Dendritic cell treated with granulocyte-macrophage colony-stimulating factor and Interleukin-4, amounts not matched to agents 40 ng/mL and 50 ng/mL, for 4 days (primary cell): ENCODE results near the gene HSD11B1L.

Source experiments
- H3K27ac Mint-ChIP-seq: one replicate; pipeline ENCODE4 v1.8.0; 2022; ENCODE audit warnings: mild to moderate bottlenecking, mixed read lengths
- H3K27me3 Mint-ChIP-seq: one replicate; pipeline ENCODE4 v1.8.0; 2022; ENCODE audit warnings: mild to moderate bottlenecking, mixed read lengths
- H3K36me3 Mint-ChIP-seq: one replicate; pipeline ENCODE4 v1.8.0; 2022; ENCODE audit warnings: low read depth, mixed read lengths
- H3K4me1 Mint-ChIP-seq: one replicate; pipeline ENCODE4 v1.8.0; 2022; ENCODE audit warnings: low read depth, mixed read lengths
- H3K4me3 Mint-ChIP-seq: one replicate; pipeline ENCODE4 v1.8.0; 2022; ENCODE audit warnings: mild to moderate bottlenecking, moderate library complexity, mixed read lengths
- H3K9me3 Mint-ChIP-seq: one replicate; pipeline ENCODE4 v1.8.0; 2022; ENCODE audit warnings: mixed read lengths
- intact Hi-C: fragments of 100-400 bp; cut with micrococcal nuclease; formaldehyde crosslinking; loops from one replicate; pipeline ENCODE4 v1.15.0; 2022

HSD11B1L gene

DNA sequence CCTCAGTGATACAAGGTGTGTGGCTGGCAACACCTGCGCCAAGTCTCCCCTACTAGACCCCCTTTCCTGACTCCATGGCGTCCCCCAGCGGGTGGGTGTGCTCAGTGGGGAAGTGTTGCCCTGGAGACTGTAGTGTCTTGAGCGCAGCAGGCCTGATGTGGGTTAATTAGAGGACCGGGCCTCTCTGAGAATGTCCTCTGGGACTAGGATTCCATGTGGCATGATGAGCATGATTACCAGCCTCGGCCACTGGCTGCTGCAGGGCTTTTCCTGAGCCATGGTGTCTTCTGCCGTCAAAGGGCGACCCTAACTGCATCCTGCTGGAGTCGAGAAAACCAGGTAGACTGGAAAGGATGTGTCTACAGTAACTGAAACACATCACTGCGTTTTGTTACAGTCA is 28.6 kb upstream of the HSD11B1L start:
- Mint-ChIP-seq H3K27me3 (no peaks in the 10 kb centered on the region), H3K27ac (no peak overlapping the region), H3K36me3 (peaks cover 96% of the 10 kb centered on the region), H3K4me3 (no peak overlapping the region), H3K4me1 (no peaks in the 10 kb centered on the region), H3K9me3 (no peaks in the 10 kb centered on the region)
- intact Hi-C loops, result no loop called here

DNA sequence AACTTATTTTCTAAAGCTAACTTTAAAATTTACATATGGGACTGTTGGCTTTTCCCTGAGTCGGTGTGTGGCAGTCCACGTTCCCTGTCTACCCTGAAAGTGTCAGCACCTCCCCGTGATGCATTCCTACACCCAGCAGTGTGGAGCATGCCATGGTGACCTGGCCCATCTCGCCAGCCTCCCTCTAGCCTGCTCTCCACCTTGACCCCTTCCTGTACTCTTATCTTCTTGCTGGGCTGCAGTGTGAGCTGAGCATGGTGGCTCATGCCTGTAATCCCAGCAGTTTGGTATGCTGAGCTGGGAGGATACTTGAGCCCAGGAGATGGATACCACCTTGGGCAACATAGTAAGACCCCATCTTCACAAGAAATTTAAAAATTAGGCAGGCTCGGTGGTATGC is 25.9 kb upstream of the HSD11B1L start:
- intact Hi-C loops, result no loop called here
- H3K9me3 Mint-ChIP-seq, result no peaks in the 10 kb centered on the region
- no peaks in the 10 kb centered on the region for H3K4me1 Mint-ChIP-seq
- no peak overlapping the region for H3K4me3 Mint-ChIP-seq
- H3K36me3 Mint-ChIP-seq, result peaks cover 100% of the 10 kb centered on the region
- H3K27ac Mint-ChIP-seq, result no peak overlapping the region
- H3K27me3 Mint-ChIP-seq, result no peaks in the 10 kb centered on the region

DNA sequence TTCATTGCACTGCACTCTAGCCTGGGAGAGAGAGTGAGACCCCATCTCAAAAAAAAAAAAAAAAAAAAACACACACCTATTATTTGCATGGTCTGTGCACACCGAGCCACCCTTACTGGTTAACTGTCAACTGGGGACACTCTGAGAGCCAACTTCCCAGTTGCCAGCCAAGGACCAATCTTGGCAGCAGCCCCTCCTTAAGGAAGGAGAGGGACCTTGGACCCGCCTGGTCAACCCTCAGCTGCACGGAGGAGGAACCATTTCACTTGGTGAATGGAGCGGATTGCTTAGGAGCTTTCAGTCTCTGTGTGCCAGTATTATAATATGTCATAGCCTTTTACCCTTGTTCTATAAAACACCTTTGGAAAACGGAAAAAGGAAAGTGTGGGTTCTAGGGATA is 25.4 kb upstream of the HSD11B1L start:
- intact Hi-C loops, result no loop called here
- Mint-ChIP-seq H3K27me3 (no peaks in the 10 kb centered on the region), H3K4me3 (no peak overlapping the region), H3K27ac (no peak overlapping the region), H3K36me3 (peaks cover 100% of the 10 kb centered on the region), H3K4me1 (no peaks in the 10 kb centered on the region), H3K9me3 (no peaks in the 10 kb centered on the region)

DNA sequence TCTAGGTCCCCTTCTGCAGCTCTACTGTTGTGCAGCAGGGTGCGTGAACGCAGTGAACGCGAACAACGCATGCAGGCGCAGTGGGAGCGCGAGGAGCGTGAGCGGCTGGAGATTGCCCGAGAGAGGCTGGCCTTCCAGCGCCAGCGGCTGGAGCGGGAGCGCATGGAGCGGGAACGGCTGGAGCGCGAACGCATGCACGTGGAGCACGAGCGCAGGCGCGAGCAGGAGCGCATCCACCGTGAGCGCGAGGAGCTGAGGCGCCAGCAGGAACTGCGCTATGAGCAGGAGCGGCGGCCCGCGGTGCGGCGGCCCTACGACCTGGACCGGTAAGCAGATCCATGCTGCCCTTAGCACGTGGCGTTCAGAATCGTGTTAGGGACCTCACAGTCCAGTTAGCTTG is 19.3 kb upstream of the HSD11B1L start:
- intact Hi-C loops, result no loop called here
- H3K27ac Mint-ChIP-seq, result no peak overlapping the region
- H3K4me3 Mint-ChIP-seq, result no peak overlapping the region
- no peaks in the 10 kb centered on the region for H3K27me3 Mint-ChIP-seq
- H3K9me3 Mint-ChIP-seq, result no peaks in the 10 kb centered on the region
- peaks cover 100% of the 10 kb centered on the region for H3K36me3 Mint-ChIP-seq
- no peaks in the 10 kb centered on the region for H3K4me1 Mint-ChIP-seq

DNA sequence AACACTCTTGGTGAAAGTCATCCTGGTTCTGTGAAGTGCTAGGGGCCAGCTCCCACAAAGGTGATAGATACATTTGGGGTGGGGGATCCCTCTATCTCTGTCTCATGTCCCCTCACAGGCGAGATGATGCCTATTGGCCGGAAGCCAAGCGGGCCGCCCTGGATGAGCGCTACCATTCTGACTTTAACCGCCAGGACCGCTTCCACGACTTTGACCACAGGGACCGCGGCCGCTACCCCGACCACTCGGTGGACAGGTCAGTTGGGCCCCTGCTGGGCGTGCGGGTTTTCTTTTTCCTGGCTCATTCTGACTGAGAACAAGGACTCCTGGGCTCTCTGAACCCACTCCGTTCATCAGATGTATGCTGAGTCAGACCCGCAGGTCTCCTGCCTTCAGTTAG is 16.9 kb upstream of the HSD11B1L start:
- Mint-ChIP-seq H3K36me3 (peaks cover 100% of the 10 kb centered on the region), H3K27me3 (no peaks in the 10 kb centered on the region), H3K4me3 (no peak overlapping the region), H3K9me3 (no peaks in the 10 kb centered on the region), H3K4me1 (no peaks in the 10 kb centered on the region), H3K27ac (no peak overlapping the region)
- intact Hi-C loops, result no loop called here

DNA sequence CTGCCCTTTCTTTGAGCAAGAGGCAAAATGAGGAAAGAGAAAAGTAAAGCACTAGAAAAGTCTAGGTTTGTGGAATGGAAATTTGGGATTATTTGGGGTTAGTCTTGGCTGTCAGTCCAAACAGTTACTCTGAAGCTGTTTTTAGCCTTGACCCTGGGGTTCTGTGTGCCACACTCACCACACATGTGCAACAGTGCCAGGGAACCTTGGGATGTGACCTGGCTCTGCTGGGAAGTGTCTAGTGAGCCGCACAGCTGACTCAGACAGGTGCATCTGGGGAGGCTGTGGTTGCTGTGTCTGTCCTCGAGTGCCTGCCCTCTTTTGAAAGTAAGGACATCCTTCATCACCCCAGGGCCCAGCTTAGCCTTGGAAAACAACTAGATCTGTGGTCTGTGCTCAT is 16.3 kb upstream of the HSD11B1L start:
- no peaks in the 10 kb centered on the region for H3K27me3 Mint-ChIP-seq
- no peak overlapping the region for H3K4me3 Mint-ChIP-seq
- no peak overlapping the region for H3K27ac Mint-ChIP-seq
- intact Hi-C loops, result no loop called here
- H3K36me3 Mint-ChIP-seq, result peaks cover 100% of the 10 kb centered on the region
- H3K4me1 Mint-ChIP-seq, result no peaks in the 10 kb centered on the region
- no peaks in the 10 kb centered on the region for H3K9me3 Mint-ChIP-seq

DNA sequence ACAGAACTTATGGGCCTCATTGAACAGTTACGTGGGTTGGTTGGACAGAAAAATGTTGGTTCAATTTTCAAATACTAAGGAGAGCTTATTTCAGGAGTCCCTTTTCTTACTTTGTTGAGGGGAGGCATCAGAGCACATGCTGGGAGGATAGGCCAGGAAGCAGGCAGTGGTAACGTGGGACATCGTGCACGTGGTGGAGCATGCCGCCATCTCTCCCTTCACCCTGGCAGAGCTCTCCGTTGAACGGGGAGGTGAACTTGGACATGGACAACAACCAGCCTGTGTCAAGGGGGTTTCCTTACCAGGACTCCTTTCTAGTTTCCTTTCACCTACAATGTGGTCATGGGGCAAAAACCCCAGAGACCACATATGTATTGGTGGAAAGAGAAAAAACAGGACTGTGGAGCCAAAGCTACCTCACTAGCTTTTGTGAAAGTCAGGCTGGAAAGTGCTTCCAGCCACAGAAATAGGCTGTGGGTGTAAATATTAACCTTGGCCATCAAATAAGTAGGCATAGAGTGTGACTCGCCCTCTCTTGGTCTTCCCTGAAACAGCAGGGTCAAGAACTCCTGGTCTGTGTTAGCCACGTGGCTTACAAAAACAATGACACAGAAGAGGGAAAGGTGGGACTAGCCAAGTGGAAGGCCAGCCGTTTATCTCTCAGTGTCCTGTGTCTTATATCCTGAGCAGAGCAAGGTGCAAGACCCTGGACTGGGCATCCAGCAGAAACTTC is 14.9 kb upstream of the HSD11B1L start:
- H3K27me3 Mint-ChIP-seq, result no peaks in the 10 kb centered on the region
- no peak overlapping the region for H3K4me3 Mint-ChIP-seq
- H3K36me3 Mint-ChIP-seq, result peaks cover 100% of the 10 kb centered on the region
- intact Hi-C loops, result no loop called here
- H3K4me1 Mint-ChIP-seq, result no peaks in the 10 kb centered on the region
- H3K9me3 Mint-ChIP-seq, result no peaks in the 10 kb centered on the region
- no peak overlapping the region for H3K27ac Mint-ChIP-seq

DNA sequence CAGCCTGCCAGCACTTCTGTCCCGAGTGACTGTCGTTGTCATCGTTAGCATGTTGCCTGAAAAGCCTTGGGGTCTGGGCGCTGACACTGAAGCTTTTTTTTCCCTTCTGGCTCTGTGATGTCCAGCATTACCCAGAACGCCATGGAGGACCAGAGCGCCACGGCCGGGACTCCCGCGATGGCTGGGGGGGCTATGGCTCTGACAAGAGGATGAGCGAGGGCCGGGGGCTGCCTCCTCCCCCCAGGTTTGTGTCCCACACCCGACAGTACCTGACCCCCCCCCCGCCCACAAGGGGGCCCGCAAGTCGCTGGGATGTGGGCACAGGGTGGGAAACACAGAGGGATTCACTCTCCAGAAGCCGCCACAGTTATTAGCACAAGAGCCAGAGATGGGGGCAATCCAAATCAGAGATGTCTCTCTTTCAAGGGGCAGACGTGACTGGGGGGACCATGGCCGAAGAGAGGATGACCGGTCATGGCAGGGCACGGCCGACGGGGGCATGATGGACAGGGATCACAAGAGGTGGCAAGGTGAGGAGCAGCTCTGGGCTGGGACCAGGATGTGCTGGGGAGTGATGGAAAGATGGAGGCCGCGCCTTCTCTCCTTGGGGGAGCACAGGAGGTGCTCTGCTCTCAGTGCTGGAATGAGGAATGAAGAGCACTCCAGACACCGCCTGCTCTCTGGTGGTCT is 13.8 kb upstream of the HSD11B1L start:
- Mint-ChIP-seq H3K27ac (no peak overlapping the region), H3K4me3 (no peak overlapping the region), H3K27me3 (no peaks in the 10 kb centered on the region), H3K36me3 (peaks cover 100% of the 10 kb centered on the region), H3K4me1 (no peaks in the 10 kb centered on the region), H3K9me3 (no peaks in the 10 kb centered on the region)
- intact Hi-C loops, result no loop called here

DNA sequence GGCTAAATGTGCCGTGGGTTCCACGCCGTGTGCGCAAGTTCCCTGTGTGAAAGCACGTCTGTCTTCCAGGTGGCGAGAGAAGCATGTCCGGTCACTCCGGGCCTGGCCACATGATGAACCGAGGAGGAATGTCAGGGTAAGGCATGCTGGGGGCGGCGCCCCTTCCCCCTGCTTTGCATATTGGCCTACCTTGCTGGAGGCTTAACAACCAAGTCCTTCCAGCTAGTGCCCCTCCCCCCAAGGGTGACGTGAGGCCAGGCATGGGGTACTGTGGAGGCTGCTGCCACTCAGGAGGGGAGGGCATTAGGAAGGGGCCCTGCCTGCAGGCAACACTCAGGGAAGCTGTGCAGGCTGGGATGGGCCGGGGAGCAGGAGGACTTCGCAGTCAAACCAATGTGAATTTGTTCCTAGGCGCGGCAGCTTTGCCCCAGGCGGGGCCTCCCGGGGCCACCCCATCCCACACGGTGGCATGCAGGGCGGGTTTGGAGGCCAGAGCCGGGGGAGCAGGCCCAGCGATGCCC is 13.0 kb upstream of the HSD11B1L start:
- Mint-ChIP-seq H3K27ac (no peak overlapping the region), H3K36me3 (peaks cover 95% of the 10 kb centered on the region), H3K27me3 (no peaks in the 10 kb centered on the region), H3K4me3 (no peak overlapping the region), H3K4me1 (no peaks in the 10 kb centered on the region), H3K9me3 (no peaks in the 10 kb centered on the region)
- intact Hi-C loops, result no loop called here

DNA sequence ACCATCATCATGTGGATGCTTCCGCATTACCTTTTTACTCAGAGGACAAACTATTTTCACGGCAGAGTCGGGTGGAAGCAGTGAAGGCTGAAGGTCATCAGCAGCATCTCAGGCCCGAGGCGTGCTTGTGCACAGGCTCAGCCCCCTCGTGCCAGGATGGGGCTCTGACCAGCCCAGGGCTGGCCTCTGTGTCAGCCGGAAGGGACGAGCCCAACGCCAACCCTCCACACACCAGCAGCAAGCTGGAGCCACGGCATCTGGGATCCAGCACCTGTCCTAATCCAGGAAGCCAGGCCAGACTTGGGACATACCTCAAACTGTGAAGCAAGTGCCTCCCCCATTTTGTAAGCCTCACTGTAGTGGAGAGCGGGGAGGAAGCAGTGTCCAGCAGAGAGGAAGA is 11.6 kb upstream of the HSD11B1L start:
- H3K27me3 Mint-ChIP-seq, result no peaks in the 10 kb centered on the region
- H3K27ac Mint-ChIP-seq, result no peak overlapping the region
- intact Hi-C loops, result no loop called here
- H3K36me3 Mint-ChIP-seq, result peaks cover 95% of the 10 kb centered on the region
- no peaks in the 10 kb centered on the region for H3K4me1 Mint-ChIP-seq
- no peaks in the 10 kb centered on the region for H3K9me3 Mint-ChIP-seq
- H3K4me3 Mint-ChIP-seq, result no peak overlapping the region

DNA sequence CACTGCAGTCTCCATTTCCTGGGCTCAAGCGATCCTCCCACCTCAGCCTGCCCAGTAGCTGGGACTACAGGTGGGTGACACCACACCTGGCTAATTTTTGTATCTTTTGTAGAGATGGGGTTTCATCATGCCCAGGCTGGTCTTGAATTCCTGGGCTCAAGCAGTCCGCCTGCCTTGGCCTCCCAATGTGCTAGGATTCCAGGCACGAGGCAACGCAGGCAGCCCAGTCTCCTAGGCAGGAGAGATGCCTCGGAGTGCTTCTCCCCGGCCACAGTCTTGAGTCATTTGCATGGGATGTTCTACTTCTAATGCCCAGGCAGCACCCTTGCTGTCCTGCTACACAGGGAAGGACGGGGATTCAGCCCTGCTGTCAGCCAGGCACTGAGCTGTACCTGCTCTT is 9.2 kb upstream of the HSD11B1L start:
- H3K9me3 Mint-ChIP-seq, result no peaks in the 10 kb centered on the region
- no peak overlapping the region for H3K4me3 Mint-ChIP-seq
- H3K27ac Mint-ChIP-seq, result no peak overlapping the region

DNA sequence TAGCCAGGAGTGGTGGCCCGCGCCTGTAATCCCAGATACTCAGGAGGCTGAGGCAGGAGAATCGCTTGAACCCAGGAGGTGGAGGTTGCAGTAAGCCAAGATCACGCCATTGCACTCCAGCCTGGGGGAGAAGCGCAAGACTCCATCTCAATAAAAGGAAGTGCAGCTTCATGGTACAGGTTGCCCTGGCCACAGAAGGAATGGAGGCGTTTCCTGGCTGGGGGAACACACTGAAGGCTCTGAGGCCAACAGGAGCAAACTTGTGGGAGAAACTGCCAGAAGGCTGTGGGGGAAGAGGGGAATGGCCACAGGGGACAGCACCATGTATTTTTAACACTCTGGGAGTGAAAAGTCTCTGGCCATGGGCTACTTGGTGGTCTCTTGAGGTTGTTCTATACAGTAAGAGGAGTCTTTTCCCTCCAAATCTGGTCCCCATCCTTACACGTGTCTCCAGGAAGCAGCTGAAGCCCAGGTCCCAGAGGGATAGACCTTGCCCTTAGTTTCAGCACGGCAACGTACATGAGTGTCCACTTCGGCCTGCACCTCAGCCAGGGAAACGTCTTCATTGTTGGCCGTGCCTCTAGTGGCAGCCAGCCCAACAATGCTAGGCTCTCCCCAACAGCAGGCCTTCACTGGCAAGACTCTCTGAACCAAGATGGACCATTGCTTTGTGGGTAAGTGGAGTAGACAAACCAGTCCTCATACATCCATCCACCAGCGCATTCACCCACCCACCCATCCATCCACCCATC is 7.9 kb upstream of the HSD11B1L start:
- Mint-ChIP-seq H3K36me3 (peaks cover 74% of the 10 kb centered on the region), H3K27me3 (no peaks in the 10 kb centered on the region), H3K9me3 (no peaks in the 10 kb centered on the region), H3K4me1 (no peaks in the 10 kb centered on the region), H3K4me3 (no peak overlapping the region), H3K27ac (no peak overlapping the region)
- intact Hi-C loops, result no loop called here

More for the DNA sequence above, 9.2 kb upstream of the HSD11B1L start:
- Mint-ChIP-seq H3K4me1 (no peaks in the 10 kb centered on the region), H3K27me3 (no peaks in the 10 kb centered on the region), H3K36me3 (peaks cover 77% of the 10 kb centered on the region)
- intact Hi-C loops, result no loop called here

DNA sequence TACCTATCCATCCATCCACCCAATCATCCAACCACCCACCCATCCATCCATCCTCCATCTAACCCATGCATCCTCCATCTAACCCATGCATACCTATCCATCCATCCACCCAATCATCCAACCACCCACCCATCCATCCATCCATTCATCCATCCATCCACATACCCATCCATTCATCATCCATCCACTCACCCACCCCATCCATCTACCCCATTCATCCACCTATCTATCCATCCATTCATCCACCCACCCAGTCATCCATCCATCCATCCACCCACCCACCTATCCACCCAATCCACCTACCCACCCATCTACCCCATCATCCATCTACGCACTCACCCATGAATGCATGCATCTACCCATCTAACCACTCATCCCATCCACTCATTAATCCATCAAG is 7.1 kb upstream of the HSD11B1L start:
- Mint-ChIP-seq H3K9me3 (no peaks in the 10 kb centered on the region), H3K4me3 (no peak overlapping the region), H3K36me3 (peaks cover 70% of the 10 kb centered on the region), H3K27me3 (no peaks in the 10 kb centered on the region), H3K27ac (no peak overlapping the region), H3K4me1 (no peaks in the 10 kb centered on the region)
- intact Hi-C loops, result no loop called here

DNA sequence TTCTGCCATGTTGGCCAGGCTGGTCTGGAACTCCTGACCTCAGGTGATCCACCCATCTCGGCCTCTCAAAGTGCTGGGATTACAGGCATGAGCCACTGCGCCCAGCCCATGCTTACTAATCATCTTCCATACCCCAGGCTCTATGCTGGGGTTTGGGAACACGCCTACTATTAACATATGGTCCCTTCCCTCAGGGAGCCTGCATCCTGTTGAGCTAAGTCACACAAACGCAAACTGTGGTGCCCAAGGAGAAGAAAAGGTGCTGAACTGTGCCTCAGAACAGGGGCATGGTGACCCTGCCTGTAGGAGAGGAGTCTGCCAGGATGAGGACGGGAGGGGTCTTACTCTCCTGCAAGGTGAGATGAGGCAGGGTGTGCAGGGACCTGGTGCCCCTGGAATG is 6.1 kb upstream of the HSD11B1L start:
- intact Hi-C loops, result no loop called here
- H3K4me1 Mint-ChIP-seq, result peaks cover 9% of the 10 kb centered on the region

More for the DNA sequence above, 6.1 kb upstream of the HSD11B1L start:
- H3K27me3 Mint-ChIP-seq, result no peaks in the 10 kb centered on the region
- no peak overlapping the region for H3K27ac Mint-ChIP-seq
- H3K9me3 Mint-ChIP-seq, result no peaks in the 10 kb centered on the region
- H3K36me3 Mint-ChIP-seq, result peaks cover 61% of the 10 kb centered on the region
- H3K4me3 Mint-ChIP-seq, result no peak overlapping the region
